ENCODE measurements around the gene CDKL5.

DNA sequence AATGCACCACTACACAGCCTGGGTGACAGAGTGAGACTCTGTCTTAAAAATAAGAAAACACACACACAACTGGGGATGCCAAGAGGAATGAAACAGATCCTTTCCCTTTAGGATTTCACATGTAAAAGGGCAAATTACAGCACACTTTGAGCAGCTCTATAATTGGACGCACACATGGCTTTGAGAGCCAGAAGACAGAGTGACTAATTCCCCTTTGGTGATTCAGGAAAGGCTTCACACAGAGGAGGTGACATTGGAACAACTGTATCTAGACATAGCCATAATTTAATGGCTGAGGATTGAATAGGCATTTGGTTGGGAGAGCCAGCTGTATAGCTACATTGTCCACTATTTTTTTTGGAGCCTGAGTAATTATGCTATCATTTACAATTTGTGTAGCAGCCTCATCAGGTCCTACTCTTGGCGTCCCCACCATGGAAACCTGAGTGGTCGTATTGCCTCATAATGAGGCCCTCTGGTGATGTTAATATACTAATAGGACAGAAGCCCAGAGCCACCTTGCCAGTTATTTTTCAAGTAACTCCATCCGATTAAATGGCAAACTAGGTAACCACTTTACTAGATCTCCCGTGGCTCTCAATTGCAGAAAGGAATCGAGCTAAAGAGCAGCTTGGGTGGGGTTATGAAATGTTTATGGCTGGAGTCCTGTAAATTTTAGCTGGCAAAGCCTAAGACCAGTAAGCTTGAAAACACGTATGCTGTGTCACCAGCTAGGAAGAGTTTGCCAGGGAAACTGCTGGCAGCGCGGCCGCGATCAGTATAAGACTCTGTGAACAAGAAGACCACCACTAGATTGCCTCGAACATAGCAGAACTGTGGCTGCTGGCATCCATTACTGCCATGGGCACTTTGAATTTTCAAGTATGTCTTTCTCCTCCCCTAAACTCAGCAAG is 273.6 kb downstream of the CDKL5 start:
- TF ChIP-seq, protein P1, sequence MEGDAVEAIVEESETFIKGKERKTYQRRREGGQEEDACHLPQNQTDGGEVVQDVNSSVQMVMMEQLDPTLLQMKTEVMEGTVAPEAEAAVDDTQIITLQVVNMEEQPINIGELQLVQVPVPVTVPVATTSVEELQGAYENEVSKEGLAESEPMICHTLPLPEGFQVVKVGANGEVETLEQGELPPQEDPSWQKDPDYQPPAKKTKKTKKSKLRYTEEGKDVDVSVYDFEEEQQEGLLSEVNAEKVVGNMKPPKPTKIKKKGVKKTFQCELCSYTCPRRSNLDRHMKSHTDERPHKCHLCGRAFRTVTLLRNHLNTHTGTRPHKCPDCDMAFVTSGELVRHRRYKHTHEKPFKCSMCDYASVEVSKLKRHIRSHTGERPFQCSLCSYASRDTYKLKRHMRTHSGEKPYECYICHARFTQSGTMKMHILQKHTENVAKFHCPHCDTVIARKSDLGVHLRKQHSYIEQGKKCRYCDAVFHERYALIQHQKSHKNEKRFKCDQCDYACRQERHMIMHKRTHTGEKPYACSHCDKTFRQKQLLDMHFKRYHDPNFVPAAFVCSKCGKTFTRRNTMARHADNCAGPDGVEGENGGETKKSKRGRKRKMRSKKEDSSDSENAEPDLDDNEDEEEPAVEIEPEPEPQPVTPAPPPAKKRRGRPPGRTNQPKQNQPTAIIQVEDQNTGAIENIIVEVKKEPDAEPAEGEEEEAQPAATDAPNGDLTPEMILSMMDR (IDR thresholded peaks at IDR 0.05; ENCODE audit: insufficient read depth, low read length) = no peak
- TF ChIP-seq POLR2AphosphoS5 (IDR thresholded peaks at IDR 0.05; ENCODE audit: low read depth) = no peak
